Left ventricle myocardium inferior (tissue), 1 donor: ENCODE data around the gene UMODL1. TPM values are rescaled to one million over a fixed set of nuclear protein-coding genes. Genes with fewer than 3 reads are reported as not detected.
"Not testable (repeated sequence)": the region's sequence is repeated elsewhere in the genome, so short reads cannot be mapped to it uniquely, and the experiment has no call there.

Experiments
- DNase-seq: peaks from one replicate; pipeline ENCODE4 v3.0.0-alpha.2; 2020
- H3K27ac ChIP-seq: fragments of 200-600 bp; replicated peaks from 2 replicates; pipeline ENCODE4 v1.8.0; 2021
- H3K27me3 ChIP-seq: fragments of 200-600 bp; 2 replicates; pipeline ENCODE4 v1.8.0; 2021; ENCODE audit warnings: low read depth
- H3K36me3 ChIP-seq: fragments of 200-600 bp; 2 replicates; pipeline ENCODE4 v1.8.0; 2021
- H3K4me1 ChIP-seq: fragments of 200-600 bp; 2 replicates; pipeline ENCODE4 v1.8.0; 2021
- H3K4me3 ChIP-seq: fragments of 200-600 bp; 2 replicates; pipeline ENCODE4 v1.8.0; 2021; ENCODE audit warnings: mild to moderate bottlenecking, moderate library complexity
- H3K9me3 ChIP-seq: fragments of 200-600 bp; replicated peaks from 2 replicates; pipeline ENCODE4 v1.8.0; 2021
- CTCF ChIP-seq: fragments of 200-600 bp; IDR thresholded peaks from 2 replicates; pipeline ENCODE4 v1.8.0; 2021; ENCODE audit warnings: antibody characterized with exemption, mild to moderate bottlenecking, borderline replicate concordance
- intact Hi-C: fragments of 100-400 bp; cut with micrococcal nuclease; formaldehyde crosslinking; loops from one replicate; pipeline ENCODE4 v1.11.0; 2022
- total RNA-seq: library from RNA; stranded (reverse); fragmentation: NEBNext Ultra II Directional; extraction: Animal tissue kit (Norgen Biotek cat#: 25700); gene quantifications from one replicate; pipeline ENCODE4 v1.2.1, GENCODE V29; 2021
- donor health status: DM: no; HTN: yes; CAD: no; lungs with severe emphysema.

The UMODL1 gene
- total RNA-seq, 1 donor from 2014 or later: 0.08 TPM

DNA sequence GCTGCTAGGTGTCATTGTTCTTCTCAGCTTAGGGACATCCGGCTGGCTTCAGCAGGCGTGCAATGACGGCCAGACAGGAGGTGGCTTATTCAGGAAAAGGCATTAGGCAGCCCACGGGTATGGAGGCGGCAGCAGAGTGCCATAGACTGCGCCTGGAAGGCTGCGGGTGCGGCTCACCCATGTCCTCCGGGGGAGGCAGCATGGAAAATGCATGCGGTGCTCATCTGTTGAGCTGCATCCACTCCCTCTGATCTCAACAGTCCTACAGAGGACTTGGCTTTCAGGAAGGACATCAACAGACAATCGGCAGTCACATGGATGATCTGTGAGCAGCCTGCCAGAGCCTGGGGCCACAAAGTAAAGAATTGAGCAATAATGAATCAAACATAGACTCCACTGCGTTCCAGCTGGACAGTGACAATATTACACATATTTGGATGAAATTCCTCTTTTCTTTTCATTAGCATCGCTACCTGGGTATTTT is 42.9 kb downstream of the UMODL1 start:
- H3K9me3 ChIP-seq: no peaks in the 10 kb centered on the region
- H3K36me3 ChIP-seq: no peaks in the 10 kb centered on the region
- H3K4me1 ChIP-seq: peaks cover 24% of the 10 kb centered on the region
- TF ChIP-seq CTCF: peak; percentile 16
- no peak overlapping the region for H3K4me3 ChIP-seq
- intact Hi-C loops: no loop called here
- H3K27me3 ChIP-seq: peaks cover 66% of the 10 kb centered on the region
- no peak for DNase-seq
- H3K27ac ChIP-seq: peak overlapping the region; percentile 59

GRCh38 chr21:42114646-42115045 is 43.5 kb downstream of the UMODL1 start:
- DNase-seq: no peak
- no peaks in the 10 kb centered on the region for H3K9me3 ChIP-seq
- H3K27ac ChIP-seq: no peak overlapping the region
- no peak overlapping the region for H3K4me3 ChIP-seq
- H3K4me1 ChIP-seq: peaks cover 24% of the 10 kb centered on the region
- intact Hi-C loops: no loop called here
- no peaks in the 10 kb centered on the region for H3K36me3 ChIP-seq
- peaks cover 72% of the 10 kb centered on the region for H3K27me3 ChIP-seq
- TF ChIP-seq CTCF: no peak

DNA sequence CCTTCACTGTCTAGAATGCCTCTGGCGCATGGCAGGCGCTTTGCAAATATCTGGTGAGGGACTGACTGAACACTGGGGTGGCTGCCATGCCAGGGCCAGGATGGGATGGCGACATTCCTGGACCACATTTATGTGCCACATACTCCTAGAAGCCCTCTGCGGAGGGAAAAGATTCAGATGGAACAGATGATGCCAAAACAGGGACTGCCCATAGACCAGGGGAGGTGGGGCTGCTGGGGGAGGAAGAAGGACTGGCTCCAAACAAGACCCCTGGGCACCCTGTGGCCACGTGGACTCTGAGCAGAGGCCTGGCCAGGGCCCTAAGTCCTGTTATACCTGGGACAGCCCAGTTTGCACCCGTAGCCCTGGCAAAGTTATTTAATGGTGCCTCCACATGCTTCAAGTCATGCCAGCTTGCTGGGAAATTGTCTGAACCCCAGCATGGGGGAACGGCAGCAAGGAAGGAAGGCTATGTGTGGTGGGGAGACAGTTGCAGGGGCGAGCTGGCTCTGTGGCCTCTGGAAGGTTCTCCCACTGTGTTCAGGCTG is 44.1 kb downstream of the UMODL1 start:
- peaks cover 78% of the 10 kb centered on the region for H3K27me3 ChIP-seq
- H3K27ac ChIP-seq: no peak overlapping the region
- H3K9me3 ChIP-seq: no peaks in the 10 kb centered on the region
- no peaks in the 10 kb centered on the region for H3K36me3 ChIP-seq
- no peak overlapping the region for H3K4me3 ChIP-seq
- H3K4me1 ChIP-seq: peaks cover 24% of the 10 kb centered on the region
- no peak for DNase-seq
- no peak for TF ChIP-seq CTCF
- intact Hi-C loops: no loop called here

GRCh38 chr21:42116551-42116950 is 45.4 kb downstream of the UMODL1 start:
- intact Hi-C loops: loop anchor here (2.0 kb wide), 1 partner anchor 300 kb away; no protein-coding TSS in a partner anchor
- H3K27ac ChIP-seq, H3K36me3 ChIP-seq, H3K4me3 ChIP-seq, DNase-seq, H3K9me3 ChIP-seq: not testable (repeated sequence)
- Histone ChIP-seq H3K27me3 (peaks cover 88% of the 10 kb centered on the region), H3K4me1 (peaks cover 24% of the 10 kb centered on the region)

GRCh38 chr21:42117229-42117966 is 46.3 kb downstream of the UMODL1 start:
- no peak overlapping the region for H3K27ac ChIP-seq
- no peaks in the 10 kb centered on the region for H3K9me3 ChIP-seq
- TF ChIP-seq CTCF: peak; percentile 96
- H3K4me3 ChIP-seq: peak overlapping the region; percentile 27
- H3K27me3 ChIP-seq: peaks cover 92% of the 10 kb centered on the region
- intact Hi-C loops: loop anchor here (2.0 kb wide), 1 partner anchor 301 kb away; no protein-coding TSS in a partner anchor
- peak; percentile 67 for DNase-seq
- peaks cover 24% of the 10 kb centered on the region for H3K4me1 ChIP-seq
- no peaks in the 10 kb centered on the region for H3K36me3 ChIP-seq
